OCI-LY7 (cell line): ENCODE data around the gene VAT1.

Source experiments
- CTCF ChIP-seq: fragments of 200-600 bp; sonication (generic); conservative IDR thresholded peaks from 2 replicates; pipeline ENCODE4 v1.5.1; 2014; ENCODE audit warnings: mild to moderate bottlenecking, antibody characterized with exemption, low read length, moderate library complexity, mixed read lengths
- EZH2phosphoT487 ChIP-seq: fragments of 200-600 bp; sonication (generic); IDR thresholded peaks from 2 replicates; pipeline ENCODE4 v1.6.1; 2018; ENCODE audit warnings: low read depth, borderline replicate concordance, mild to moderate bottlenecking, mixed run types, antibody characterized with exemption, low read length, moderate library complexity, mixed read lengths

GRCh38 chr17:43040655-43041054 is 18.5 kb upstream of the VAT1 start:
- TF ChIP-seq CTCF (no peak), EZH2phosphoT487 (no peak)
